ENCODE measurements around the gene TIMM22.

DNA sequence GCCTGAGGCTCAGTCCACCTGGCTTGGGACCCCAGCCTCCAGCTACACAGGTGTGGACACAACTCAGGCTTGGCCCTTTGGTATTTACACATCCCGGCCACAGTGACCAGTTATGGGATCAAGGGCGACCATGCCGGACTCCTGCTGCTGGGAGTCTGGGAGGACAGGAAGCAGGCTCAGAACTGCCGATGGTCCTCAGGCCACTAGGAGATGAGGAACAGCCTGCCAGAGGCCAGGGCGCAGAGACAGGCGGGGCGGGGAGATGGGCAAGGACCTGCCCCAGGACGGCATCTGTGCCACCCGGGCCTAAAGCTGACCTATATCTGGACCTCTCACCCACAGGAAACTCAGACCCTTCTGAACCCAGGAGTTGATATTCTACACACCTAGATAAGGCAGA is 29.8 kb upstream of the TIMM22 start:
- TF ChIP-seq, protein P1, sequence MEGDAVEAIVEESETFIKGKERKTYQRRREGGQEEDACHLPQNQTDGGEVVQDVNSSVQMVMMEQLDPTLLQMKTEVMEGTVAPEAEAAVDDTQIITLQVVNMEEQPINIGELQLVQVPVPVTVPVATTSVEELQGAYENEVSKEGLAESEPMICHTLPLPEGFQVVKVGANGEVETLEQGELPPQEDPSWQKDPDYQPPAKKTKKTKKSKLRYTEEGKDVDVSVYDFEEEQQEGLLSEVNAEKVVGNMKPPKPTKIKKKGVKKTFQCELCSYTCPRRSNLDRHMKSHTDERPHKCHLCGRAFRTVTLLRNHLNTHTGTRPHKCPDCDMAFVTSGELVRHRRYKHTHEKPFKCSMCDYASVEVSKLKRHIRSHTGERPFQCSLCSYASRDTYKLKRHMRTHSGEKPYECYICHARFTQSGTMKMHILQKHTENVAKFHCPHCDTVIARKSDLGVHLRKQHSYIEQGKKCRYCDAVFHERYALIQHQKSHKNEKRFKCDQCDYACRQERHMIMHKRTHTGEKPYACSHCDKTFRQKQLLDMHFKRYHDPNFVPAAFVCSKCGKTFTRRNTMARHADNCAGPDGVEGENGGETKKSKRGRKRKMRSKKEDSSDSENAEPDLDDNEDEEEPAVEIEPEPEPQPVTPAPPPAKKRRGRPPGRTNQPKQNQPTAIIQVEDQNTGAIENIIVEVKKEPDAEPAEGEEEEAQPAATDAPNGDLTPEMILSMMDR (IDR thresholded peaks at IDR 0.05; ENCODE audit: extremely low read depth in 1 of 2, insufficient read depth in 1 of 2, low read depth in 1 of 2, low read length in 2 of 2): no peak
- no peak for TF ChIP-seq EZH2 (IDR thresholded peaks at IDR 0.05; ENCODE audit: borderline replicate concordance, low read depth, low read length, severe bottlenecking)
- TF ChIP-seq POLR2A (IDR thresholded peaks at IDR 0.05; ENCODE audit: low read depth, low read length): no peak
- no peak for TF ChIP-seq POLR2AphosphoS5 (IDR thresholded peaks at IDR 0.05; ENCODE audit: insufficient read depth, low read depth, low read length)
- no peak for TF ChIP-seq MYC (IDR thresholded peaks at IDR 0.05; ENCODE audit: low read depth, low read length)
- no peak for TF ChIP-seq FOS (IDR thresholded peaks at IDR 0.05; ENCODE audit: borderline replicate concordance, insufficient read depth, low read length)
